KOPT-K1 (cell line): ENCODE measurements around the gene PTPRM.

Experiments used
- H3K27ac ChIP-seq: fragments of 200-600 bp; sonication (generic); 2 replicates; pipeline ENCODE4 v1.5.1; 2016; ENCODE audit warnings: antibody characterized with exemption, mild to moderate bottlenecking, low read depth, low read length; ENCODE audit not compliant: poor library complexity, severe bottlenecking
- H3K36me3 ChIP-seq: fragments of 200-600 bp; sonication (generic); 2 replicates; pipeline ENCODE4 v1.5.1; 2017; ENCODE audit warnings: antibody characterized with exemption, mild to moderate bottlenecking, low read length, moderate library complexity; ENCODE audit not compliant: insufficient read depth
- H3K9me3 ChIP-seq: fragments of 200-600 bp; sonication (generic); 2 replicates; pipeline ENCODE4 v1.5.1; 2017; ENCODE audit warnings: antibody characterized with exemption, low read length, mild to moderate bottlenecking; ENCODE audit not compliant: insufficient read depth, poor library complexity, severe bottlenecking

PTPRM gene

DNA sequence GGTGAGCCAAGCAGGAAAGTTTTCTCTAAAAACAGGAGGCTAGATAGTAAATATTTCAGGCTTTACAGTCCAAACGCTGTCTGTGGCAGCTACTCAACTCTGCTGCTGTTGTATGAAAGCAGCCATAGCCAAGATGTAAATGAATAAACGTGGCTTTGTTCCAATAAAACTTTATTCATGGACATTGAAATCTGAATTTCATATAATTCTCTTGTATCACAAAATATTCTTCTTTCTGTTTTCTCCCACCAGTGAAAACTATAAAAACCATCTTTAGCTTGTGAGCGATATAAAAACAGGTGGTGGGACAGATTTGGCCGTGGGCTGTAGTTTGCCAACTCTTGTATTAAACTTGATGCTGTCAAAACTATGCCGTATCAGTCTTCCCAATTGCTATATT, 333.0 kb downstream of the PTPRM start:
- Histone ChIP-seq H3K27ac (no peak overlapping the region), H3K9me3 (no peaks in the 10 kb centered on the region), H3K36me3 (no peaks in the 10 kb centered on the region)

DNA sequence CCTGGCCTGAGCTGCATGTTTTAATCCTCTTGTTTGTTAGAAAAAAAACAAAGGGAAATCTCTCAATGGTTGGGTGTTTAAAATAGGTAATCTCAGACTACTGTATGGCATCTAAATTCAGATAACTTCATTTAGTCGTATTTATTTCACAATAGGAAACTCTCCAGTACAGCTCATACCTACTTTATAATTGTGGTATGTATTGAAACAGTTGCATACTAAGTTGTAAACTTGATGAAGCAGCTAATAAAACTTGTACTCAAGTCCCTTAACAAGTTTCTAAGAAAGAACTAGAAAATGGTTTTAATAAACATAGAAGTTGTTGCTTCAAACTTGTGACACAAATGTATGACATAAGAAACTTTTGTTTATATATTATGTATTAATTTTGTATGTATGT, 334.5 kb downstream of the PTPRM start:
- H3K27ac ChIP-seq: no peak overlapping the region
- no peaks in the 10 kb centered on the region for H3K9me3 ChIP-seq
- no peaks in the 10 kb centered on the region for H3K36me3 ChIP-seq

DNA sequence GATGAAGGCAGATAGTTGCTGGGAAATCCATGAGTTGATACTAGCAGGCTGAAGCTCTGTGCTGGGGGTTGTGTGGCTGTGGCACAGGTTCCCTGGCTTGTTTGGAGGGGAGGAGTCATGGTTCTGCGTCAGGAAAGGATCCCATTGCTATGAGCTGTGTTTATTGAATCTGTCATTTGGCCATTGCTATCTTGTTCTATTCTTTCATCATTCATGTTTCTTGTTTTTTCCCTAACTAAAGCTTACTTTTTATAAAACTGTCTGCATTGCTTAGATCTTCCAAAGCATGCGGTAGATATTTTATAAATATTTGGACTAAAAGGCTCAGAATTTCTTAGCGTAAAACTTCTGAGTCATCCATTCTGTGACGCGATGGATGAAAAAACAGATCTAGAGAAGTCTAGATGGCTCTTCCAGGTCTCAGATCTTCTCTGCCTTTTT, 335.3 kb downstream of the PTPRM start:
- Histone ChIP-seq H3K36me3 (no peaks in the 10 kb centered on the region), H3K9me3 (no peaks in the 10 kb centered on the region), H3K27ac (no peak overlapping the region)

DNA sequence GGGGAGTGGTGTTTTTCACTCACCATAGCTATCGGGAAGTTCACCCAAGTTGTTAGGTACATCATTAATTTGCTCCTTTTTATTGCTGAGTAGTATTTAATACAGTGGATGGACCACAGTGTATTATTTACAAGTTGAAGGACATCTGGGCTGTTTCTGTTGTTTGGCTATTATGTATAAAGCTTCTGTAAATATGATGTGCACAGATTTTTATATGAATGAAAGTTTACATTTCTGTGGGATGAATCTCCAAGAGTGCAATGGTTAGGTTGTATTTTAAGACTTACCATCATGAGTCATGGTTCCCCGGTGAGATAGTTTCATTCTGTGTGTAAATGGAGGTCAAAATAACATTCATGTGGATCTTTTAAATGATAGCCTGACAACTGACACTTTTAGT, 337.4 kb downstream of the PTPRM start:
- no peaks in the 10 kb centered on the region for H3K36me3 ChIP-seq
- no peaks in the 10 kb centered on the region for H3K9me3 ChIP-seq
- H3K27ac ChIP-seq: no peak overlapping the region

DNA sequence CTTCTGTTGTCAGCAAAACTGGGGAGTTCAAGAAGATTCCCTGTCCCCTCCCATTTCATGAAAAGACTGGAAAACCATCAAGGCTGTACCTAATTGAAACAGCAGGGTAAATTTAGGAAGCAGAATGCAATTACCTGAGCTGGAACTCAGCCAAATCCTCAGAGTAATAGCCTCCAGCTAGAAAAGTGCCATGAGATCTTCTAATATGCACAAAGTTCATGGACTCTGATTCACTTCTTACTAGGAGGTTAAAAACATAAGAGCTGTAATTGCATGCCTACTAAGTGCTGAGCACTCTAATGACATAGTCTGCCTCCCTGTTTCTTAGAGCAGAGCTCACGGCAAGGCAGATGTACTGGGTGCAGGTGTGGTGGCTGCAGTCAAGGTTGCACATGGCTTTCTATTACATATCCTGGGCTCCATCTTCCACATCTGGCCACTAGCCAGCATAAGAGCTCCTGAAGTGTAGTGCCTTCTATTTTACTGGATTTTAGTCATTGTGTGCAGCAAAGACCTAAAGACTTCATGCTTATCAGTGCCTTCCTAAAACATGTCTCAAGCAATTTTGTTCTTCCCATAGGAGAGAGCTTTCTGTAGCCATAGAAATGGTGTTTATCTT, 341.7 kb downstream of the PTPRM start:
- no peak overlapping the region for H3K27ac ChIP-seq
- no peaks in the 10 kb centered on the region for H3K36me3 ChIP-seq
- no peaks in the 10 kb centered on the region for H3K9me3 ChIP-seq

DNA sequence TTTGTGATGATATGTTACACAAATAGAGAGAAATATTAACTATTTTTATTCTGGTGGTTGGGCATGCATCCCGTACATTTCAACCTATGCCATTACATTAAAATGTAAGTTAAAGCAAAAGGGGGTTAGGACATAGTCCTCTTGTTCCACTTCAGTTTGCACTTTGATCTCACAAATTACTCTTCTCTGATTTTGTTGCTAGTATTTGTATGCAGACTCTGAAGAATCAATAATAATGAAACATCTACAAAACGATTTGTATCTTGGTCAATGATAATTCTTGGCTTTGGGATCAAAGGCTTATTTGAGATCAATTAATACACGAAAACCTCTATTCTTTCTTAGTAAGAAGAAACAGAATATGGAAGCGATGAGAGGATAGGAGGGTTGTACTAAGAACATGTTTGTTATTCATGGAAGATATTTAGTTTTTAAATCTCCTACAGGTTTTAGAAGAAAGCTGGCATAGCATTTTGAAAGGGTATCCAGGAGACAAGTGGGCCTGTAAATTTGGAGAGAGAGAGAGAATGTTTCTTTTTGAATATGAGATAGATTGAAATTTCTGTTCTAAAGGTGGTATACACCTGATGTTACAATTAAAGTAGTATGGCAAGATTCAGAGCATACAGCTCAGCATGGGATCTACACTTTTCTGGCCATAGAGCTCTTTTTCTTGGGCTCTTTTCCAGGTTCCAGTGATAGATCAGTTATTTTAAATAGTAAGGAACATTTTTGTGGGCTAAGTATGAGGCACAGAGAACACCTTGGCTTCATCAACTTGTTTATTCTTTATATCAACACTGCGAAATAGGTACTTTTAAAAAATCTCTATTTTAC, 347.9 kb downstream of the PTPRM start:
- Histone ChIP-seq H3K36me3 (no peaks in the 10 kb centered on the region), H3K27ac (no peak overlapping the region), H3K9me3 (no peaks in the 10 kb centered on the region)

DNA sequence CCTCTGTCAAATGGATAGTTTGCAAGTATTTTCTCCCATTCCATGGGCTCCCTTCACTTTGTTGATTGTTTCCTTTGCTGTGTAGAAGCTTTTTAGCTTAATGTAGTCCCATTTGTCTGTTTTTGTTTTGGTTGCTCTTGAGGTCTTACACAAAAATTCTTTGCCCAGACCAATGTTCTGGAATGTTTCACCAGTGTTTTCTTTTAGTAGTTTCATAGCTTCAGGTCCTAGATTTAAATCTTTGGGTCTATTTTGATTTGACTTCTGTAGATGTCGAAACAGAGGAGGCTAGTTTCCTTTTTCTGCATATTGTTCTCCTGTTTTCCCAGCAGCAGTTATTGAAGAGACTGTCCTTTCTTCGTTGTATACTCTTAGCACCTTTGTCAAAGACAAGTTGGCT, 351.6 kb downstream of the PTPRM start:
- no peaks in the 10 kb centered on the region for H3K9me3 ChIP-seq
- no peak overlapping the region for H3K27ac ChIP-seq
- H3K36me3 ChIP-seq: no peaks in the 10 kb centered on the region

DNA sequence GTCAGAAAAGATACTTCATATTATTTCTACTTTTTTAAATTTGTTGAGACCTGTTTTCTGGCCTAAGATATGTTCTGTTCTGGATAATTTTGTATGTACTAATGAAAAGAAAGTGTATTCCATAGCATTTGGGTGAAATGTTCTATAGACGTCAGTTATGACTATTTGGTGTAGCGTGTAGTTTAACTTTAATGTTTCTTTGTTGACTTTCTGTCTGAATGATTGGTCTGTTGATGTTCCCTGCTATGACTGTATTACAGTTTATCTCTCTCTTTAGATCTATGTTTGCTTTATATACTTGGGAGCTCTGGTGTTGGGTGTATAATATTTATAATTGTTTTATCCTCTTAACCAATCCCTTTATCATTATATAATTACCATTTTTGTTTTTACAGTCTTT, 352.4 kb downstream of the PTPRM start:
- no peak overlapping the region for H3K27ac ChIP-seq
- H3K9me3 ChIP-seq: no peaks in the 10 kb centered on the region
- H3K36me3 ChIP-seq: no peaks in the 10 kb centered on the region

DNA sequence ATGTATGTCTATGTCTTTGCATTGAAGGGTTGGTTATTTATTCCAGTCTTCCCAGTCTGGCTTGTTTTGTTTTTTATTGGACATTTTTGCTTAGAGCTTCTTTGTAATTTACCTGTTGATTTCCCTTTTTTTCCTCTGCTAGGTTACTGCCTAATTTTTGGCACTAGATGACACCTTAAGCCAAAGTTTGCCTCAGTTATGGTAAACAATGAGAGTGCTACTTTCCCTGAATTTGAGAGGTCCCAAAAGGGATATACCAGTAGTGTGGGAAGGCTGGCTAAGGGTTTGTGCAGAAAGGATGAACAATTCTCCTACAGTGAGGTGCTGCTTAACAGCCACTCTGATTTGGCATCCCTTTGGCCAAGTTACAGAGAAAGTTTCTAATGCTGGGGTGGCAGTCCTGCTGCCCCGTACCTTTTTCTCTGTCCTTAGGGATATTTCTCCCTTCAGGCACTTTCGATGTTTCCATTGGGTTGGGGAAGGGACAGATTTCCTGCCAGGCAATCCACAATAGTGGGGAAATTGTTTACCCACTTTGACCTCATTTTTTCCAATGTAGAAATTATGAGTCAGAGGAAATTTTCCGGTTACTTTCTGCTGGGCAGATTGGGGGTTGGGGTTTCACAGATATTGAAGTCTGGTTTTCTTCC, 354.9 kb downstream of the PTPRM start:
- Histone ChIP-seq H3K36me3 (no peaks in the 10 kb centered on the region), H3K27ac (no peak overlapping the region), H3K9me3 (no peaks in the 10 kb centered on the region)

DNA sequence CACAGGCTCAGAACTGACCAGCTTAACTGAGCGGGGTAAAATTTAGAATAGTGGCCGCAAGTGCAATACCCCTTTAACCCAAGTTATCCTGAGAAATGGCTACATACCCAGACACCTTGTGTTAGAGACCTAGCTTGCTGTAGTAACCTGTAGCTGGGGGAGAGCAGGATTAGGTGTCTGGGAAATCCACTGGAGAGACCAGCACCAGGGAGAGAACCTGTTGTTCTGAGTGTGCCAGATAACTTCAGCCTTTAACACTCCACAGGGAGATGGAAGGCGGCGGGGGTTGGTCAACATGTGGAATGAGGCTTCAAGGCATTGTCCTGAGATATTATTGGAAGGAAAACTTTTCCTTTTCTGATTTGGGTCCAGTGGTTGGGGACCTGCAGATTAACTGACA, 356.0 kb downstream of the PTPRM start:
- H3K9me3 ChIP-seq: no peaks in the 10 kb centered on the region
- no peak overlapping the region for H3K27ac ChIP-seq
- no peaks in the 10 kb centered on the region for H3K36me3 ChIP-seq

DNA sequence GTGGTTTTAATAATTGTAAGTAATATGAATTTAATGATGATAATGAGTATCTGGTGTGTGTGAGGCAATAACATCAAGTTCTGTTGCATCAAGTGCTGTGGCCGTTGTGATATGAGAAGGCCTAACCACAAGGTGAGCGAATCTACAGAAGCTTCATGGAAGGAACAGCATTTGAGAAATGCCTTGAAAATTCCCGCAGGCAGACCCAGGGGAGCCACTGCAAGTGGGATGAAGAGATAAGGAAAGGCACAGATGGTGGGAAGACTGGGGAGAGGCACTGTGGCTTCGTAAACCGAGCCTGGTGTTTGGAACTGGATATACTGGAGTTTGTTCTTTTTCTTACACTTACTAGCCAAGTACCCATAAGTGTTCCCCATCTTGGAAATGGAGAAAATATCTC, 357.5 kb downstream of the PTPRM start:
- Histone ChIP-seq H3K9me3 (no peaks in the 10 kb centered on the region), H3K36me3 (no peaks in the 10 kb centered on the region), H3K27ac (no peak overlapping the region)

DNA sequence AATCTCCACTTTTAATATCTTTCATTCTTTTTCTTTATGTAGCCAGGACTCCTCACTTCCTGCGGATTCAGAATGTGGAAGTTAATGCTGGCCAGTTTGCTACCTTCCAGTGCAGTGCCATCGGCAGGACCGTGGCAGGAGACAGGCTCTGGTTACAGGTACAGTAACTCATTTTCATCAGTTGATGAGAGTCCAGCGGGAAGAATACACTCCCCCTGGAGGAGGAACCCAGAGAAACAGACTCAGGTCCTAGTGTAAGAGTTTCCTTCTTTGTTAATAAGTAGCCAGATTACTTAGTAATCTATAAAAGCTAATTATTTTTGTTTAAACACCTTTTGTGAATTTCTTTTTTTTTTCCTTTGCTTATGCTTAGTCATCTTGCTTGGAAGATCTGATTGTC, 359.4 kb downstream of the PTPRM start:
- Histone ChIP-seq H3K9me3 (no peaks in the 10 kb centered on the region), H3K27ac (no peak overlapping the region), H3K36me3 (no peaks in the 10 kb centered on the region)

DNA sequence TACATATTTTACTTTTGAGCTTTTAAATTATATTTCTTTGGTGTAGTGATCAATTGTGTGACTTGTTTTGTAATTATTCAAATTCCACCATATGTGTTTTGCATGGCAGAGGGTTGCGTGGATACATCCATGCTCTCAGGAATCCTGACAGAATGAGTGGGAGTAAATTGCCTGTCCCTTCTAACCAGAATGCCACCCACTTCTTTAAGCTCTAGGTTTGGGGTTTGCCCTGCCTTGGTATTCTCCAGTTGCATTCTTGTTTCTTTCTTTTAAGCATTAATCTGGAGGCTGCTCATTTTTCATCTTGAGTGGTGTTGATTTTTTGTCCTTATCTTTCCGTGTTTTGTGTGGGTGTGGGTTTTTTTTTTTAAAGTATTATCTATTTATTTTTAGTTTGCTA, 360.0 kb downstream of the PTPRM start:
- H3K36me3 ChIP-seq: no peaks in the 10 kb centered on the region

DNA sequence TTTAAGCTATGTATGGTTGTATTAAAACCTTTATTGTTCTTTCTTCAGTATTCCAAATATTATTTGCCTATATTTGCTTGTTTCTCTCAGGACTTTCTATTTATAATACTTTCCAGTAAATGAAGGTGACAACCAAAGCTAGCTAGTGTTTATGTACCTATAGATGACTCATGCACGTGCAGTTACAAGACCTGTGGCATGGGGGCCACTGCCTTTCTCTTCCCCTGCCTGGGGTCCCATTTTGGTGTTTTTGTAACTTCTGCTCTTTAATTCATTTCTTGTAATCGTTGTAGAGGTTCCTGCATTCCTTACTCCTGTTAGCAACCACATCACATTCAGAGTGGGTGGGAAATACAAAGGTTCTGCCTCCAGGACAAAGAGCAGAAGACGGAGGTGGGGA, 364.6 kb downstream of the PTPRM start:
- Histone ChIP-seq H3K36me3 (no peaks in the 10 kb centered on the region), H3K9me3 (no peaks in the 10 kb centered on the region), H3K27ac (no peak overlapping the region)

More for the DNA sequence above, 360.0 kb downstream of the PTPRM start:
- Histone ChIP-seq H3K9me3 (no peaks in the 10 kb centered on the region), H3K27ac (no peak overlapping the region)

DNA sequence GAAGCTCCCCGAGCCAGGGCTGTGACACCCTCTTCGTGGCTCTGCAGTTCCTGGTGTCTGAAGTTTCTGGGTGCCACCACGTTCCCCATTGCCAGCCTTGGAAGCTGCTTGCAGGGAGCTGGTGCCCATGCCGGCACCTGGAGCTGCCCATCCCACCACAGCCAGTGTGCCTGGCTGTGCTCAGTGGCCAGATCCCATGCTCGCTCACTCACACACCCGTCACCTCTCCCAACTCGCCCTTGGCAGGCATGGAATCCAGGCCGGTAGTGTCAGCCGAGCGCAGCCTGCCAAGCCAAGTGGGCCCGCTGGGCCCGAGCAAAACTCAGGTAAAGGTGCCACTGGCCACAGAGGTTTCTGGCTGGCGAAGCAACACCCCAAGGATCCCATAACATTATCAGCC, 370.2 kb downstream of the PTPRM start:
- no peak overlapping the region for H3K27ac ChIP-seq
- no peaks in the 10 kb centered on the region for H3K9me3 ChIP-seq
- H3K36me3 ChIP-seq: no peaks in the 10 kb centered on the region
